ENCODE results near the gene ACYP2.
"Not testable (repeated sequence)": the region's sequence is repeated elsewhere in the genome, so short reads cannot be mapped to it uniquely, and the experiment has no call there.

- TF ChIP-seq MAX, CTCF (IDR thresholded peaks at IDR 0.05; ENCODE audit: low read depth, low read length): not testable (repeated sequence)
Measured at GRCh38 chr2:54116598-54116997, 1.2 kb downstream of the ACYP2 start.

Data from NB4 (cell line).